Mesendoderm (in vitro differentiated cells): ENCODE results near the gene FHOD1.

Experiments
- DNase-seq: peaks from one replicate; pipeline ENCODE4 v3.0.0; 2013
- H2AK5ac ChIP-seq: 2 replicates; pipeline ENCODE4 v1.6.1; 2013; ENCODE audit warnings: low read length, inconsistent platforms
- H2BK120ac ChIP-seq: 2 replicates; pipeline ENCODE4 v1.6.1; 2013; ENCODE audit warnings: low read depth, mild to moderate bottlenecking, low read length, moderate library complexity, mixed read lengths
- H2BK15ac ChIP-seq: replicated peaks from 2 replicates; pipeline ENCODE4 v1.6.1; 2013; ENCODE audit warnings: low read depth, mild to moderate bottlenecking, moderate library complexity
- H2BK5ac ChIP-seq: 2 replicates; pipeline ENCODE4 v1.6.1; 2013; ENCODE audit warnings: low read length, inconsistent platforms
- H3K18ac ChIP-seq: 2 replicates; pipeline ENCODE4 v1.6.1; 2013; ENCODE audit warnings: mild to moderate bottlenecking, low read length, mixed read lengths
- H3K23ac ChIP-seq: one replicate; pipeline ENCODE4 v1.6.1; 2013; ENCODE audit warnings: low read length
- H3K27ac ChIP-seq: 2 replicates; pipeline ENCODE4 v1.5.1; 2013; ENCODE audit warnings: low read depth, mild to moderate bottlenecking, inconsistent platforms, low read length, moderate library complexity
- H3K27me3 ChIP-seq: 2 replicates; pipeline ENCODE4 v1.6.1; 2013; ENCODE audit warnings: low read length, control low read depth, mild to moderate bottlenecking, inconsistent platforms; ENCODE audit not compliant: insufficient read depth, poor library complexity
- H3K36me3 ChIP-seq: 2 replicates; pipeline ENCODE4 v1.6.1; 2013; ENCODE audit warnings: low read length, inconsistent platforms; ENCODE audit not compliant: control insufficient read depth, insufficient read depth
- H3K4ac ChIP-seq: one replicate; pipeline ENCODE4 v1.6.1; 2013; ENCODE audit warnings: low read depth, mild to moderate bottlenecking, low read length, moderate library complexity
- H3K4me1 ChIP-seq: 2 replicates; pipeline ENCODE4 v1.6.1; 2013; ENCODE audit warnings: low read depth, low read length, inconsistent platforms; ENCODE audit not compliant: control insufficient read depth
- H3K4me2 ChIP-seq: 2 replicates; pipeline ENCODE4 v1.6.1; 2013; ENCODE audit warnings: low read length
- H3K4me3 ChIP-seq: 2 replicates; pipeline ENCODE4 v1.5.1; 2013; ENCODE audit warnings: mild to moderate bottlenecking, low read length
- H3K56ac ChIP-seq: one replicate; pipeline ENCODE4 v1.6.1; 2013; ENCODE audit warnings: low read length
- H3K79me1 ChIP-seq: 2 replicates; pipeline ENCODE4 v1.6.1; 2013; ENCODE audit warnings: low read length, inconsistent platforms
- H3K79me2 ChIP-seq: 2 replicates; pipeline ENCODE4 v1.6.1; 2013; ENCODE audit warnings: mild to moderate bottlenecking, low read length; ENCODE audit not compliant: control insufficient read depth, insufficient read depth
- H3K9ac ChIP-seq: 2 replicates; pipeline ENCODE4 v1.6.1; 2013; ENCODE audit warnings: low read length, inconsistent platforms
- H4K5ac ChIP-seq: one replicate; pipeline ENCODE4 v1.6.1; 2013; ENCODE audit warnings: low read length
- H4K8ac ChIP-seq: one replicate; pipeline ENCODE4 v1.6.1; 2013; ENCODE audit warnings: low read depth, mild to moderate bottlenecking, control low read depth, low read length, moderate library complexity
- WGBS: extraction: QIAGEN DNeasy Blood & Tissue Kit; methylation state at CpG from one replicate; pipeline ENCODE4 v1.1.7; 2013; ENCODE audit warnings: low lambda C conversion rate, missing lambda C conversion rate; ENCODE audit not compliant: insufficient coverage; ENCODE audit errors: extremely low coverage; 5-methylcytosine and 5-hydroxymethylcytosine counted together

FHOD1 gene

DNA sequence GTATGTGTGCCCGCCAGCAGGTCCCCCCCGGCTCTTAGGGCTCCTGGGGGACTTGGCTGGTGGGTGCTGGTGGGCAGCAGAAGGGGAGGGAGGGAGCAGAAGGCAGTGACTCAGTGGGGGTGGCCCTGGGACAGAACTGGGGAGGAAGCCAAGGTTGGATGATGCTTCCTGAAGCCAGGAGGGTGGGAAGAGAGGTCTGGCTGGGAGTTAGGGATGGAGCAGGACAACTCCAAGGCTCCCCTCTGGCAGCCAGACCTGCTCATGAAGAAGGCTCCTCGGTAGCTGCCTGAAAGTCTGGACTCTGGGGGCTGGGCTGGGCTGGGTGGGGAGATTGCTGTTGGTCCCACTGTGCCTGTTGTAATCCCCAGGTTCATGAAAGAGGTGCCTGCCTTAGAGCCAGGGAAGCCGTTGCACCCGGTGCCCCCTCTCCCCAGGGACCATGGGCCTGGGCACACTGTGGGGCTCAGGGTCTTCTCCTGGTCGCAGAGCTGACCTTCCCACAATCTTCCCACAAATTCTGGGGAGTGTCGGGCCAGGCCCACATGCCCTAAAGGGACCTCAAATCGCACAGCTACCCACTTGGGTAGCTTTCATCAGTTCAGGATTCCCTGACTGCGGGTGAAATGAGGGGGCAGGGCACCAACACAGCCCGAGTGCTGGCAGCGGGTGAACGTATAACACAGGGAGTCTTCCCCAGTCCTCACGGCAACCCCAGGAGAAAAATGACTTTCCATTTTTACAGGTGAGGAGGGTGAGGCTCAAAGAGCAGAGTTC lies 30.9 kb upstream of the FHOD1 start:
- H3K27ac ChIP-seq: no peak overlapping the region
- no peaks in the 10 kb centered on the region for H3K27me3 ChIP-seq
- H3K56ac ChIP-seq: peak overlapping the region; percentile 91
- no peaks in the 10 kb centered on the region for H3K79me1 ChIP-seq
- H3K4me3 ChIP-seq: no peak overlapping the region
- H3K18ac ChIP-seq: peak overlapping the region; percentile 91
- H3K79me2 ChIP-seq: no peaks in the 10 kb centered on the region
- H2BK5ac ChIP-seq: peak overlapping the region; percentile 42
- peak overlapping the region; percentile 61 for H3K4me2 ChIP-seq
- no peak for DNase-seq
- H3K4ac ChIP-seq: peak overlapping the region; percentile 38
- no peak overlapping the region for H2BK120ac ChIP-seq
- no peak overlapping the region for H4K5ac ChIP-seq
- no CpG with 5 or more reads among the region's 13 CpGs for WGBS
- H2BK15ac ChIP-seq: no peak overlapping the region
- no peak overlapping the region for H3K23ac ChIP-seq
- H2AK5ac ChIP-seq: peak overlapping the region; percentile 9
- H4K8ac ChIP-seq: no peak overlapping the region
- no peaks in the 10 kb centered on the region for H3K4me1 ChIP-seq
- peaks cover 2% of the 10 kb centered on the region for H3K36me3 ChIP-seq
- H3K9ac ChIP-seq: peak overlapping the region; percentile 61

DNA sequence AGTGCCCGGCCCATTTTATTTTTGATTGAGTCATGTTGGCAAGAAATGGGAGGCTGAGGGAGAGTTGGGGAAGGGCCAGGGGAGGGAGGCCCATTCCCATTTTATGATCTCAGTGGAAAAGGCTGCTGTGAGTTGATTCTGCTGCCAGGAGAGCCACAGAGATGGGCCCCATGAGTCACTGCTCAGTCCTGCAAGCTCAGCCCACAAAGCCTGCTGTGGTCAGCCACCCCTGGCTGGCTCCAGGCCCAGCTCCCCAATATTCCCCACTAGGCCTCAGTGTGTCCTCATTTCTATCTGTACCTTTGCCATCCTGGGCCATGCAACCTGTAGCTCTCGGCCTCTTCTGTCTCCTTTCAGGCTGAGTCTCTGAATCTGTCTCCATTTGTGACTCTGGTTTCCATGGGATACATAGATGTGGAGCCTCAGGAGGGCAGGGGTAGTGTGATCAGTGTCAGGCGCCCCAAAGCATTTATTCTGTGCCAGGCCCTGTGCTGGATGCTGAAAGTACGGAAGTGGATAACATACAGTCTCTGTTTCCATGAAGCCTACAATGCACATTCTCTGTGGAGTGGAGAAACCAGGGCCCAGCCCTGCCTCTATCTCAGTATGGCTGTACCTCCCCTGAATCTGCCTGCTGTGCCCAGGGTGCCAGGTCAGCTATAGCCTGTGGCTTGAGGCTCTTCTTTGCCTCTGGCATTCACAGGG lies 30.2 kb upstream of the FHOD1 start:
- Histone ChIP-seq H3K79me1 (no peaks in the 10 kb centered on the region), H3K4me3 (no peak overlapping the region), H3K36me3 (peaks cover 2% of the 10 kb centered on the region), H3K4ac (no peak overlapping the region), H2BK5ac (no peak overlapping the region), H3K18ac (no peak overlapping the region), H2BK15ac (no peak overlapping the region), H3K56ac (peak overlapping the region; percentile 91), H3K79me2 (no peaks in the 10 kb centered on the region), H4K8ac (no peak overlapping the region), H3K23ac (no peak overlapping the region), H3K27me3 (no peaks in the 10 kb centered on the region), H3K27ac (no peak overlapping the region), H3K4me2 (no peak overlapping the region), H2BK120ac (no peak overlapping the region), H4K5ac (no peak overlapping the region), H3K9ac (no peak overlapping the region), H2AK5ac (no peak overlapping the region), H3K4me1 (no peaks in the 10 kb centered on the region)
- WGBS: no CpG with 5 or more reads among the region's 4 CpGs
- peak; percentile 33 for DNase-seq

DNA sequence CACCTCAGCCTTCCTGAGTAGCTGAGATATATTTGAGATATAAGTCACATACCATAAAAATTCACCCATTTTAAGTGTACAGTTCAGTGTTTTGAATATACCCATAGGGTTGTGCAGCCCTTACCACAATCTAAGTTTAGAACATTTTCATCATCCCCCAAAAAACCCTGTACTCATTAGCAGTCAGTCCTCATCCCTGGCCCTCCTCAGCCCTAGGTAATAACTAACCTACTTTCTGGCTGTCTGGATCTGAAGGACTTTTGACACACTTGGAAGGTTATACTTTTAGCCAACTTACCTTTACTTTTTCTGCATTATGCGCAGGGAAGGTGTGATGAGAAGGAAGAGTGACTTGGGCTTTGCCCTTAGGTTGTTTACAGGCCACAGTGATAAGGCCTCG lies 28.0 kb upstream of the FHOD1 start:
- Histone ChIP-seq H3K79me1 (no peaks in the 10 kb centered on the region), H3K27ac (no peak overlapping the region), H3K36me3 (peaks cover 2% of the 10 kb centered on the region), H2BK5ac (no peak overlapping the region), H3K79me2 (no peaks in the 10 kb centered on the region), H3K4ac (no peak overlapping the region), H3K9ac (no peak overlapping the region), H3K4me1 (no peaks in the 10 kb centered on the region), H2BK120ac (no peak overlapping the region), H2BK15ac (no peak overlapping the region), H3K23ac (no peak overlapping the region), H3K56ac (no peak overlapping the region), H3K4me2 (no peak overlapping the region), H4K8ac (no peak overlapping the region), H2AK5ac (no peak overlapping the region), H3K4me3 (no peak overlapping the region), H4K5ac (no peak overlapping the region), H3K27me3 (no peaks in the 10 kb centered on the region), H3K18ac (no peak overlapping the region)
- WGBS: no CpG with 5 or more reads among the region's 2 CpGs
- DNase-seq: no peak

- no peak for DNase-seq
- Histone ChIP-seq H2BK5ac (no peak overlapping the region), H3K4ac (no peak overlapping the region), H3K23ac (no peak overlapping the region), H3K4me3 (no peak overlapping the region), H3K9ac (no peak overlapping the region), H3K4me2 (no peak overlapping the region), H4K8ac (no peak overlapping the region), H3K36me3 (no peaks in the 10 kb centered on the region), H2BK120ac (no peak overlapping the region), H4K5ac (no peak overlapping the region), H3K27ac (no peak overlapping the region), H3K56ac (no peak overlapping the region), H3K79me2 (no peaks in the 10 kb centered on the region), H2AK5ac (no peak overlapping the region), H3K4me1 (peaks cover 1% of the 10 kb centered on the region), H3K79me1 (no peaks in the 10 kb centered on the region), H3K27me3 (no peaks in the 10 kb centered on the region), H3K18ac (no peak overlapping the region), H2BK15ac (no peak overlapping the region)
- no CpG with 5 or more reads among the region's 4 CpGs for WGBS
These were observed 24.2 kb upstream of the FHOD1 start for GRCh38 chr16:67271446-67271845.

GRCh38 chr16:67270931-67271338 lies 23.7 kb upstream of the FHOD1 start:
- no peak overlapping the region for H3K9ac ChIP-seq
- WGBS: no CpG with 5 or more reads among the region's 11 CpGs
- no peaks in the 10 kb centered on the region for H3K36me3 ChIP-seq
- H2BK120ac ChIP-seq: no peak overlapping the region
- no peaks in the 10 kb centered on the region for H3K79me1 ChIP-seq
- H3K18ac ChIP-seq: no peak overlapping the region
- no peak overlapping the region for H3K23ac ChIP-seq
- no peaks in the 10 kb centered on the region for H3K79me2 ChIP-seq
- peak overlapping the region; percentile 17 for H3K56ac ChIP-seq
- H3K4me1 ChIP-seq: peaks cover 1% of the 10 kb centered on the region
- no peak for DNase-seq
- H3K27me3 ChIP-seq: no peaks in the 10 kb centered on the region
- H2BK15ac ChIP-seq: no peak overlapping the region
- H3K27ac ChIP-seq: no peak overlapping the region
- H4K8ac ChIP-seq: no peak overlapping the region
- no peak overlapping the region for H4K5ac ChIP-seq
- H3K4ac ChIP-seq: no peak overlapping the region
- H3K4me3 ChIP-seq: no peak overlapping the region
- no peak overlapping the region for H2BK5ac ChIP-seq
- no peak overlapping the region for H2AK5ac ChIP-seq
- no peak overlapping the region for H3K4me2 ChIP-seq
